ENCODE results near the gene SND1.

The SND1 gene

GRCh38 chr7:127911968-127912511 is 260.0 kb downstream of the SND1 start:
- DNase-seq = no peak

- no peak for DNase-seq
Measured at GRCh38 chr7:127912901-127913300, 260.9 kb downstream of the SND1 start.

GRCh38 chr7:127913686-127914085 is 261.7 kb downstream of the SND1 start:
- DNase-seq = no peak

GRCh38 chr7:127914693-127915092 is 262.7 kb downstream of the SND1 start:
- DNase-seq = no peak

GRCh38 chr7:127916735-127917134 is 264.7 kb downstream of the SND1 start:
- no peak for DNase-seq

- no peak for DNase-seq
Measured at GRCh38 chr7:127918130-127918529, 266.1 kb downstream of the SND1 start.

- DNase-seq = no peak
Measured at GRCh38 chr7:127920787-127921438, 268.9 kb downstream of the SND1 start.

GRCh38 chr7:127922656-127923055 is 270.7 kb downstream of the SND1 start:
- no peak for DNase-seq

GRCh38 chr7:127924874-127925273 is 272.9 kb downstream of the SND1 start:
- DNase-seq = no peak

GRCh38 chr7:127927348-127927696 is 275.3 kb downstream of the SND1 start:
- DNase-seq = no peak

GRCh38 chr7:127928222-127928621 is 276.2 kb downstream of the SND1 start:
- DNase-seq = no peak

GRCh38 chr7:127928852-127929251 is 276.9 kb downstream of the SND1 start:
- DNase-seq = no peak

- no peak for DNase-seq
Measured at GRCh38 chr7:127930341-127931328, 278.6 kb downstream of the SND1 start.

GRCh38 chr7:127932076-127932475 is 280.1 kb downstream of the SND1 start:
- no peak for DNase-seq

GRCh38 chr7:127932496-127932895 is 280.5 kb downstream of the SND1 start:
- DNase-seq = no peak

- DNase-seq = no peak
Measured at GRCh38 chr7:127933146-127933545, 281.2 kb downstream of the SND1 start.

GRCh38 chr7:127934711-127935110 is 282.7 kb downstream of the SND1 start:
- DNase-seq = no peak

- DNase-seq = no peak
Measured at GRCh38 chr7:127935847-127936376, 283.9 kb downstream of the SND1 start.

GRCh38 chr7:127937066-127937680 is 285.2 kb downstream of the SND1 start:
- no peak for DNase-seq

GRCh38 chr7:127938588-127938987 is 286.6 kb downstream of the SND1 start:
- no peak for DNase-seq

- no peak for DNase-seq
Measured at GRCh38 chr7:127940381-127941160, 288.6 kb downstream of the SND1 start.

GRCh38 chr7:127941476-127942210 is 289.6 kb downstream of the SND1 start:
- DNase-seq = no peak

Measured in NCI-H446 (cell line).